Mesothelial cell of epicardium (in vitro differentiated cells): Measurements from ENCODE around the gene IL13RA2. TPM values are rescaled to one million over a fixed set of nuclear protein-coding genes. Genes with fewer than 3 reads are reported as not detected.

Experiments
- DNase-seq, 2 experiments: peaks; one replicate each; pipeline ENCODE4 v3.0.0; 2021; ENCODE audit warnings: low spot score in 2 of 2; ENCODE audit not compliant: unreplicated experiment in 2 of 2
- H3K27ac Mint-ChIP-seq: 2 replicates; pipeline ENCODE4 v1.8.0; 2021; ENCODE audit warnings: mixed read lengths
- H3K27me3 Mint-ChIP-seq: 2 replicates; pipeline ENCODE4 v1.8.0; 2021; ENCODE audit warnings: low read depth, mixed read lengths
- H3K36me3 Mint-ChIP-seq: 2 replicates; pipeline ENCODE4 v1.8.0; 2021; ENCODE audit warnings: mixed read lengths
- H3K4me1 Mint-ChIP-seq: 2 replicates; pipeline ENCODE4 v1.8.0; 2021; ENCODE audit warnings: mixed read lengths
- H3K4me3 Mint-ChIP-seq: 2 replicates; pipeline ENCODE4 v1.8.0; 2021; ENCODE audit warnings: mild to moderate bottlenecking, moderate library complexity, mixed read lengths
- H3K9me3 Mint-ChIP-seq: 2 replicates; pipeline ENCODE4 v1.8.0; 2021; ENCODE audit warnings: mixed read lengths
- CTCF ChIP-seq: fragments of 200-600 bp; sonication (generic); IDR thresholded peaks from one replicate; pipeline ENCODE4 v1.5.0; 2021; ENCODE audit warnings: antibody characterized with exemption; ENCODE audit not compliant: unreplicated experiment
- total RNA-seq: library from RNA; stranded (reverse); gene quantifications from 3 replicates; pipeline ENCODE4 v1.2.1, GENCODE V29; 2021

IL13RA2 gene
- total RNA-seq, 1 donor from 2014 or later: 0.74 TPM

DNA sequence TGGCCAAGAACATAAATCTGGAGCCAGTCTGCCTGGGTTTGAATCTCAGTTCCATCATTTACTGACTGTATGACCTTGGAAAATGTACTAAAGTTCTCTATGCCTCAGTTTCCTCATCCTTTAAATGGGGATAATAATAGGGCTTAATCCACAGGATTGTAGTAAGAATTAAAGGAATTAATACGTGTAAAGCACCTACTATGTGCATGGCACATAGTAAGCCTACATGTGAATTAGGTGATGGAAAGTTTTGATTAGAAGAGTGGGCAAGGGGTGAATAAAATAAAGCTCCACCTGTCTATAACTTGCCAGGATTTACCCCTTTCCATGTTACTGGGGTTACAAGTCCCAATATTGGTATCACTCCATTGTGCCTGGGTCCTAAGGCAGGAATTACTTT is 35.8 kb upstream of the IL13RA2 start:
- no peak overlapping the region for H3K27ac Mint-ChIP-seq
- DNase-seq: no peak
- H3K27me3 Mint-ChIP-seq: peaks cover 8% of the 10 kb centered on the region
- H3K9me3 Mint-ChIP-seq: no peaks in the 10 kb centered on the region
- no peaks in the 10 kb centered on the region for H3K36me3 Mint-ChIP-seq
- H3K4me3 Mint-ChIP-seq: no peak overlapping the region
- TF ChIP-seq CTCF: no peak
- peaks cover 3% of the 10 kb centered on the region for H3K4me1 Mint-ChIP-seq

GRCh38 chrX:115047715-115048114 is 30.3 kb upstream of the IL13RA2 start:
- Mint-ChIP-seq H3K9me3 (no peaks in the 10 kb centered on the region), H3K4me1 (no peaks in the 10 kb centered on the region), H3K27me3 (no peaks in the 10 kb centered on the region), H3K36me3 (no peaks in the 10 kb centered on the region), H3K4me3 (no peak overlapping the region), H3K27ac (no peak overlapping the region)
- no peak for TF ChIP-seq CTCF
- no peak for DNase-seq

DNA sequence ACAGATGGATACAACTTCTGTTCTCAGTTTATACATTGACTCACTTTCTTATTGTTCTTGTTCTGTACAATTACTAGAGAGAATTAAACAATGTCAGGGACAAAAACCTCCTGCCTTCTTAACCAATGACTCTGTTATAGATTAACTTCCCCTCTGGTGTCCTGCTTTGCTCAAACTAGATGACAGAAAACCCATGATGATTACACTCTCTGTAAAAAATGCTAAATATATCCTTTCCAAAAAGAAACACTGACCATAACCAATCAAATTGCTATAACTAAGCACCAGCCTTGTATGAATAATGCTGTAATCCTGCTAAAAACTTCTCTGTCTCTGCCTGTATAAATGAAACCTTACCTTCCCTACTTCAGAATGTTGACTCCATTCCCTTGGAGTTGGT is 29.8 kb upstream of the IL13RA2 start:
- no peaks in the 10 kb centered on the region for H3K9me3 Mint-ChIP-seq
- TF ChIP-seq CTCF: no peak
- DNase-seq: no peak
- H3K27me3 Mint-ChIP-seq: no peaks in the 10 kb centered on the region
- H3K4me3 Mint-ChIP-seq: no peak overlapping the region
- H3K27ac Mint-ChIP-seq: no peak overlapping the region
- H3K4me1 Mint-ChIP-seq: no peaks in the 10 kb centered on the region
- H3K36me3 Mint-ChIP-seq: no peaks in the 10 kb centered on the region

DNA sequence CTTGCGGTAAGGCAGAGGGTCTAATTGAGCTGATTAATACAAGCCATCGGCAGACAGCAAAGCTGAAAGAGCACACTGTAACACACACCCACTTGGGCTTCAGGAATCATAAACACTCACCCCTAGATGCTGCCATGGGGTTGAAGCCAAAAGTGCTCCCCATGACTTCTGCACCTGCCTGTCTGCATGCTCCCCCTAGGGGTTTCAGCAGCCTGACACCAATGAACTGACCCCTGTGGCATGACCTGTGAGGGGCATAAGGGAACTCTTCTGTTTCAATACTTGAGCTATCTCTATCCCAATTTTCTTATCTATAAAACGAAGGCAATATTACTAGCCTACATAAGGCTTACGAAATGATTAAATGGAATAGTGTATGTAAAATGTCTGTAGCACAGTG is 23.0 kb upstream of the IL13RA2 start:
- Mint-ChIP-seq H3K4me1 (no peaks in the 10 kb centered on the region), H3K4me3 (no peak overlapping the region), H3K27ac (no peak overlapping the region), H3K36me3 (no peaks in the 10 kb centered on the region), H3K27me3 (no peaks in the 10 kb centered on the region), H3K9me3 (peaks cover 4% of the 10 kb centered on the region)
- no peak for DNase-seq
- TF ChIP-seq CTCF: no peak

DNA sequence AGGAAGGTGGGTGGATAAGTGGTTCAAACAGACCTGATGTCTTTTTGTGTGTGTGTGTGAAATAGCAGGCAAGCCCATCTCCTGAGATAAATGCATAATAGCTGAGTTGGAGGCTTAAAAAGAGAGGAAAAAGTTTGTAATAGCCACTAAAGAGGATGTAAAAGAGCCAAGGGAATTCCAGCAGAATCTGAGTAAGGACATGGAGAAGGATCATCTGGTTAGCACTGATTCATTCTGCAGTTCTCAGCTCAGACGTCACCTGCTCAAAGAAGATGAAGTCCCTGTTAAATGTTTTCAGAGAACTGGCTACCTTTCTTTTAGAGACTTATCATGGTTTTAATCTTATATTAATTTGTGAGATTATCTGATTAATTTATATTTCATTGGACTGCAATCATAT is 21.0 kb upstream of the IL13RA2 start:
- no peak for DNase-seq
- H3K27me3 Mint-ChIP-seq: no peaks in the 10 kb centered on the region
- no peaks in the 10 kb centered on the region for H3K36me3 Mint-ChIP-seq
- TF ChIP-seq CTCF: no peak
- H3K9me3 Mint-ChIP-seq: peaks cover 4% of the 10 kb centered on the region
- H3K27ac Mint-ChIP-seq: no peak overlapping the region
- no peaks in the 10 kb centered on the region for H3K4me1 Mint-ChIP-seq
- H3K4me3 Mint-ChIP-seq: no peak overlapping the region

DNA sequence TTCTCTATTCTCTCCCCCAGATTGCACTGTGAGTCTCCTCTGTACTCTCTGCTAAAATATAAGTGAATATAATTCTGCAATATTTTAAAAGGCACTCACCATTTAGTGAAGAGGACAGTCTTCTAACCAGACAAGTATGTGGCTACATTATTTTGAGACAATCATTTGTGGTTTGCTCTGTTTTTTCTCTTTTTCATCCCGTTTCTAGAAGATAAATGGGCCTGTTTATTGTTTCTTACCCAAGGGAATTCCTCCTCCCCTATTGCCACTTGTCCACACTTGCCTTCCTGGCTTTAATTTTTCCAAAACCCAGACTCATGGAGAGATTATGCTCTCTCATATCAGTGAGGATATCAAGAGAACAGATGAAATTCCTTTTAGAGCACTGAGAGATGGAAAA is 18.6 kb upstream of the IL13RA2 start:
- peaks cover 4% of the 10 kb centered on the region for H3K9me3 Mint-ChIP-seq
- TF ChIP-seq CTCF: no peak
- H3K36me3 Mint-ChIP-seq: no peaks in the 10 kb centered on the region
- H3K27me3 Mint-ChIP-seq: no peaks in the 10 kb centered on the region
- no peak overlapping the region for H3K27ac Mint-ChIP-seq
- H3K4me3 Mint-ChIP-seq: no peak overlapping the region
- peaks cover 4% of the 10 kb centered on the region for H3K4me1 Mint-ChIP-seq
- DNase-seq: no peak
